GM13977 (cell line): ENCODE measurements around the gene HMGN3.

ENCODE experiments used
- DNase-seq: peaks from one replicate; pipeline ENCODE4 v3.0.0; 2012; ENCODE audit warnings: low spot score
- in situ Hi-C: fragments of 300-500 bp; cut with MboI; formaldehyde crosslinking; loops from one replicate; pipeline ENCODE4 v1.12.0; 2022; ENCODE audit warnings: low sequenced_read_pairs, low pct_unique_long_range_greater_than_20kb, mixed read lengths, inconsistent platforms; ENCODE audit not compliant: unreplicated experiment
- TF ChIP-seq, protein P1 (sequence below): IDR thresholded peaks from 2 replicates; pipeline ENCODE4 v1.5.1; 2012; ENCODE audit warnings: mild to moderate bottlenecking, control low read depth; ENCODE audit not compliant: insufficient read depth; ENCODE audit errors: extremely low read depth, missing control alignments

HMGN3 gene

DNA sequence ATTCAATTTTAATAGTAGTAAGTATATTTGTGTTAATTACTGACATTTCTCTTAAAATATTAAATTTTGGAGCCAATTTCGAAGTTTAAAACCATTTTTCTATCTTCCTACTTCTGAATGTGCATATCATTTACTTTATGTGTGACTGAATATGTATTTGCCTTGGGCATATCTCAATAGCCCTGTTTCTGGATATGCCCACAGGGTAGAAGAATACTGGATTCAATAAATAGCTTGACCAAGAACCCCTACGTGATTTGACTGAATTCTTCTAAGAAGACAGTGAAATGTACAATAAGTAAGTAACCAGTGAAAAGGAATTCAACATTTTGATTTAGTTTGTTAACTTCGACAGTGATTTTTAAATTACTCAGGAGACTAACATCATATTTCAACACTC, 7.8 kb downstream of the HMGN3 start:
- in situ Hi-C loops: no loop called here
- TF ChIP-seq, protein P1, sequence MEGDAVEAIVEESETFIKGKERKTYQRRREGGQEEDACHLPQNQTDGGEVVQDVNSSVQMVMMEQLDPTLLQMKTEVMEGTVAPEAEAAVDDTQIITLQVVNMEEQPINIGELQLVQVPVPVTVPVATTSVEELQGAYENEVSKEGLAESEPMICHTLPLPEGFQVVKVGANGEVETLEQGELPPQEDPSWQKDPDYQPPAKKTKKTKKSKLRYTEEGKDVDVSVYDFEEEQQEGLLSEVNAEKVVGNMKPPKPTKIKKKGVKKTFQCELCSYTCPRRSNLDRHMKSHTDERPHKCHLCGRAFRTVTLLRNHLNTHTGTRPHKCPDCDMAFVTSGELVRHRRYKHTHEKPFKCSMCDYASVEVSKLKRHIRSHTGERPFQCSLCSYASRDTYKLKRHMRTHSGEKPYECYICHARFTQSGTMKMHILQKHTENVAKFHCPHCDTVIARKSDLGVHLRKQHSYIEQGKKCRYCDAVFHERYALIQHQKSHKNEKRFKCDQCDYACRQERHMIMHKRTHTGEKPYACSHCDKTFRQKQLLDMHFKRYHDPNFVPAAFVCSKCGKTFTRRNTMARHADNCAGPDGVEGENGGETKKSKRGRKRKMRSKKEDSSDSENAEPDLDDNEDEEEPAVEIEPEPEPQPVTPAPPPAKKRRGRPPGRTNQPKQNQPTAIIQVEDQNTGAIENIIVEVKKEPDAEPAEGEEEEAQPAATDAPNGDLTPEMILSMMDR: no peak

DNA sequence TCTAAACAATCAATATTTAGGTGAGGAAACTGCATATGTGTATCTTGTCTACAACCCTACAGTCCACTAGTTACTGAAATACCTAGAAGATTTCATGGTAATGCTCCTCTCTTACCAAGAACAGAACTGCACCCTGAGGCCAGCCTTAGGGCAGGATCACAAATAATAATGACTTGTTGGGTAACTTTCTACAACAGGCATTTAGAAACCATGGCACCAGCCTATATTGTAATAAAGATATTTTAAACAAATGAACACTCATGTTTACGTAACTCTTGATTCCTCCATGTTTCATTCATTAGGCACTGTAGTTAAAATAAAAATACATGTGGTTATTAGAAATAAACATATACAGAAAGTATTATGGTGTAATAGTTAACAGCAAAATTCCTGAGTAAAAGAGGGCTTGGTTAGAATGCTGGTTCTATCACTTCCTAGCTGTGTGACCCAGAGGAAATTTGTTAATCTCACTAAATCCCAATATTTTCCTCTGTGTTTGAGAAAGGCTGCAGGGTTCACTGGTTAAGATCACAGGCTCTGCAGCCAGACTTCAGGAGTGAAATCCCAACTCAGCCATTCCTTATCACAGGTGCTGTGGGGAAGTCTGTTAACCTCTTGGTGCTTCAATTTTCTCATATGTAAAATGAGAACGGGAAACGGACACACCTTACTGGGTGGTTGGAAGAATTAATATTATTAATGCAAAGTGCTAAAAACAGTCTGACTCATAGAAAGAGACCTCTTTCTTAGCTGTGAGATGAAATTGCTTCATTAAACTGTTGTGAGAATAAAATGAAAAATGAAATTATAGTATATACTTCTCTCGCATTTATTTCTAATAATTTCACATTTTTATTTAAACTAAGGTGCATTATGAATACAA, 8.5 kb downstream of the HMGN3 start:
- TF ChIP-seq, protein P1: no peak
- DNase-seq: no peak
- in situ Hi-C loops: no loop called here

More for the DNA sequence above, 7.8 kb downstream of the HMGN3 start:
- no peak for DNase-seq

DNA sequence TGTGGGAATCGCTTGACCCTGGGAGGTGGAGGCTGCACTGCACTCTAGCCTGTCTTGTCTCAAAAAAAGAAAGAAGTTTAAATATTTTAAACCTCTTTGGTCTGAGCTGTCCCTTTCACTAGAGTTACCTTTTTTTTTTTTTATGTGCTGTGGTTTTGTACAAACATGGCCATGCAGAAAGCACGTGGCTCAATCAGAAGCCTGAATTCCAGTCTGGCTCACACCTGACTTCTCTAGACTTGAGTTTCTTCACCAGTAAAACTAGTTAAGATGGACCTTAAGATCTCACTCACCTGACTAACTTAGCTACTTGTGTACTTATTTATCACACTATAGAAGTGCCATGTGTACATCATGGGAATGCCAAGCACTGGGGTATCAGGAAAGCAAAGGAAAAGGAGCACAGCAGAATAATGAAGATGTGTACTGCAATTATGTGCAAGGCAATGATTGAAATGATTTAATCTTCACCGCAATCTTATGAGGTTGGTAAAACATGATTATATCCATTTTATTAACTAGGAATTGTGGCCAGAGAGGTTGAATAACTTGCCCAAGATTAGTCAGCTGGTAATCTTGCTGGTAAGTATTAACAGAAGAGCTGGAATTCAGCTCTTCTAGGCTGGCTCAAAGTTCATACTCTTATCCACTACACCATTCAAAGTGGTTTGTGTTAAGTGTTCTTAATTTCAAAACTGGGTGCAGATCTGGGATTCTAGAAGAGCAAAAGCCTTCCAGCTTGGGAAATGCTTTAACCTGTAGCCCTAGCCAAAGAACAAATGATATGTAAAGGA, 10.7 kb downstream of the HMGN3 start:
- in situ Hi-C loops: no loop called here
- TF ChIP-seq, protein P1: no peak
- DNase-seq: no peak

DNA sequence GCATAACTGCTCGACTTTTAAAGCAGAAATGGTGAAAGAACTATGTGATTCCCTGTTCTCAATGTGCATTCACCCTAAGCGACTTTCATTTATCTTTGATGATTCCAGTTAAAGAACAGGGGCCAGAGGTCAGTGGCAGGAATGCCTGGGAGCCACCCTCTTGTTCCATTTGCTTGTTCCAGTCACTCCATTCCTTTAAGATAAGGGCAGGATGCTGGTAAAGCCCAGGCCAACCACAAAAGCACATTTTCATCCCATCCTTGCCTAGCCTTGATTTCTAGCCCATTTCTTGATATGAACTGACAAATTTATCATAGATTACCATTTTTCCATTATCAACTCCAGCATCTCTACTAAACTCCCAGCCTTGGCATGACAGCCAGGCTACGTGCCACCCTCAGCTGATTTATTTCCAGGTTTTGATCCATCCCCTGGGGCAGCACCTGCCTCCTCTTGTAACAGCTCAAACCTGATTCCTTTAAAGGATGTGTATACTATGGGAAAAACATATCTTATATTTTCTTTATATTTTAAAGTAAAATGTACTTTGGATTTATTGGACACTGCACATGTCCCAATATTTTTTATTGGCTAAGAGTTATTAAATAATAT, 19.2 kb downstream of the HMGN3 start:
- TF ChIP-seq, protein P1: no peak
- in situ Hi-C loops: no loop called here
- DNase-seq: no peak

DNA sequence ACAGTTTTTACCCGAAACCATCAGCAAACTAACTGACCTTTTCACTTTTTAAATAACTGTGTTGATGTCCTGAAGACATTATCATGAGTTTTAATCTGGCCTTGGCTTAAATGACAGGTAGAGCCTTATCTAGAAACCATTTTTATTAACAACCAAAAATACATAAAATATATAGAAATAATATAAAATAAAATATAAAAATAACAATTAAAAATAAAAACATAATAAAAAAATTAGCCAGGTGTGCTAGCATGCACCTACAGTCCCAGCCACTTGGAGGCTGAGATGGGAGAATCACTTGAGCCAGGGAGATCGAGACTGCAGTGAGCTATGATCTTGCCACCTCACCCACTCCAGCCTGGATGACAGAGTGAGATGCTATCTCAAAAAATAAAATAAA, 21.6 kb downstream of the HMGN3 start:
- in situ Hi-C loops: no loop called here
- TF ChIP-seq, protein P1: no peak
- DNase-seq: no peak

DNA sequence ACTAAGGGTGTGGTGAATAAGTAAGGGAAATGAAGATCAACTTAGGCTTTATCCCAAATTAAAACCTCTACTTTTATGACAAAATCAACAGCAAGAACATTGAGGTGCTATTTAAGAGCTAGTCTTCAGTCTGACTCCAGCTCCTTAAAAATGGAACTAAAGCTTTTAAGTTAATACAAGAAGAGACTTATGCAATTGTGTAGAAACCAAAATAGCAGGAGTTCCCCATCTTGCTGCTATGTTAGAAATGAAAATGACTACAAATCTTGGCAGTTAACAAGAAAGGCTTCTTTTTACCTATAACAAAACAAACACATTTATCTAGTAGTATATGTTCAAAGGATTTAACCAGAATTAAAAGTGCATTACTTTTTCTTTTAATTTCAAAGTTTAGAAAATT, 25.7 kb downstream of the HMGN3 start:
- DNase-seq: no peak
- TF ChIP-seq, protein P1: no peak
- in situ Hi-C loops: no loop called here
